Measurements from ENCODE around the gene ZNF827. TPM values are rescaled to one million over a fixed set of nuclear protein-coding genes. Genes with fewer than 3 reads are reported as not detected.
A peak's percentile ranks its signal among the peaks of the same experiment; 100 is the strongest.

Gene ZNF827
- total and polyA plus RNA-seq, 2 of the 13 experiments (the other 11 are each of a cell fraction or from before 2014, with no cell fraction given): 2.8 TPM

DNA sequence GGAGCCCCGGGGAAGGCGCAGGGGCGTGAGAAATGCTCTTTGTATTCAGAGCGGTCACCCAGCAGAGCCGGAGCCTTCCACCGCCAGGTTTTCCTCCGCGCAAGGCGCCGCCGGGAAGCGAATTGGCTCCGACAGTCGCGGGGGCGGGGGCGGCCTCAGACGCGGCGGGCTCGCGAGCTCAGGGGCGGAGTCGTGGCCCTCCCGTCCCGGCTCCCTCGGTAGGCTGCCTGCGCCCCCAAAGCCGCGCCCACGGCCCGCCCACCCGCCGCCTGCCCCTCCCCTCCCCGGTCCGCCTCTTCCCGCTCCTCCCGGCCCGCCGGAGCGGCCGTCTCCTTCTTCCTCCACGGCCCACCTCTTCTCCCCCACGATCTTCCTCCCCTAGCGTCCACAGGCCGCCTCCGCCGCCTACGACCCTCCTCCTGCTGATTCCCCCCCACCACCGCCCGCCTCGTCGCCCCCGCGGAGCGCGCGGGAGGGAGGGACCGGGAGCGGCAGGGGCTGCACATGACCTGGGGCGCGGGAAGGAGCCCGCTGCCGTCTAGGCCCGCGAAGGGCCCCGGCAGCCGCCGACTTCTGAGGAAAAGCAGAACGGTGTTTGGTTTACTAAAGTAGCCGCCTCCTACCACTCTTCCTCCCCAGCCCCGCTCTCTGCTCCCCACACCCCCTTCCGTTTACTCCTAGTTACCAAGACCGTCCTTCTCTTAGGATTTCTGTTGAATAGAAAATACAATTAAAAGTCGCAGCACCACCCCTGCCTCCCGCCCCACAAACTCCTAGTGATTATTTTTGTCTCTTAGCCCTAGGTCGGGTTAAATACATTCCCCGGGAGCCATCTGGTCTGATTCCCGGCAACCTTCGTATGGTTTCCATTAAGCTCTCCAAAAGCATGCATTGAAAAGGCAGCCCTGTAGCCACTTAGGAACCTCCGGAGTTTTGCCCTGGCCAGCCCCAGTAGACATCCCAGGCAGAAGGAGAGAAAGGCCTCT is 205.4 kb downstream of the ZNF827 start (continued):
- TF ChIP-seq, protein P1, sequence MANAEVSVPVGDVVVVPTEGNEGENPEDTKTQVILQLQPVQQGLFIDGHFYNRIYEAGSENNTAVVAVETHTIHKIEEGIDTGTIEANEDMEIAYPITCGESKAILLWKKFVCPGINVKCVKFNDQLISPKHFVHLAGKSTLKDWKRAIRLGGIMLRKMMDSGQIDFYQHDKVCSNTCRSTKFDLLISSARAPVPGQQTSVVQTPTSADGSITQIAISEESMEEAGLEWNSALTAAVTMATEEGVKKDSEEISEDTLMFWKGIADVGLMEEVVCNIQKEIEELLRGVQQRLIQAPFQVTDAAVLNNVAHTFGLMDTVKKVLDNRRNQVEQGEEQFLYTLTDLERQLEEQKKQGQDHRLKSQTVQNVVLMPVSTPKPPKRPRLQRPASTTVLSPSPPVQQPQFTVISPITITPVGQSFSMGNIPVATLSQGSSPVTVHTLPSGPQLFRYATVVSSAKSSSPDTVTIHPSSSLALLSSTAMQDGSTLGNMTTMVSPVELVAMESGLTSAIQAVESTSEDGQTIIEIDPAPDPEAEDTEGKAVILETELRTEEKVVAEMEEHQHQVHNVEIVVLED (CRISPR knock-in tag; IDR thresholded peaks at IDR 0.05; ENCODE audit: borderline replicate concordance): 0 out of 2 replicates have a peak, but pooled peaks have one; percentile 10
- TF ChIP-seq, protein P2, sequence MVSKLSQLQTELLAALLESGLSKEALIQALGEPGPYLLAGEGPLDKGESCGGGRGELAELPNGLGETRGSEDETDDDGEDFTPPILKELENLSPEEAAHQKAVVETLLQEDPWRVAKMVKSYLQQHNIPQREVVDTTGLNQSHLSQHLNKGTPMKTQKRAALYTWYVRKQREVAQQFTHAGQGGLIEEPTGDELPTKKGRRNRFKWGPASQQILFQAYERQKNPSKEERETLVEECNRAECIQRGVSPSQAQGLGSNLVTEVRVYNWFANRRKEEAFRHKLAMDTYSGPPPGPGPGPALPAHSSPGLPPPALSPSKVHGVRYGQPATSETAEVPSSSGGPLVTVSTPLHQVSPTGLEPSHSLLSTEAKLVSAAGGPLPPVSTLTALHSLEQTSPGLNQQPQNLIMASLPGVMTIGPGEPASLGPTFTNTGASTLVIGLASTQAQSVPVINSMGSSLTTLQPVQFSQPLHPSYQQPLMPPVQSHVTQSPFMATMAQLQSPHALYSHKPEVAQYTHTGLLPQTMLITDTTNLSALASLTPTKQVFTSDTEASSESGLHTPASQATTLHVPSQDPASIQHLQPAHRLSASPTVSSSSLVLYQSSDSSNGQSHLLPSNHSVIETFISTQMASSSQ (IDR thresholded peaks at IDR 0.05; ENCODE audit: low read depth): no peak; the same call in 1 of the 2 replicates
- TF ChIP-seq, protein P2 (CRISPR knock-in tag; IDR thresholded peaks at IDR 0.05; ENCODE audit: borderline replicate concordance): no peak; the same call in 1 of the 2 replicates
- TF ChIP-seq MEIS2 (CRISPR knock-in tag; IDR thresholded peaks at IDR 0.05) (no peak), SRSF1 (optimal IDR thresholded peaks at IDR 0.05; ENCODE audit: low read depth, low read length) (peak; percentile 35), ZNF724P (CRISPR knock-in tag; IDR thresholded peaks at IDR 0.05; ENCODE audit: borderline replicate concordance) (no peak), ZSCAN12 (CRISPR knock-in tag; IDR thresholded peaks at IDR 0.05) (no peak), TOE1 (CRISPR knock-in tag; IDR thresholded peaks at IDR 0.05) (no peak), MBNL3 (CRISPR knock-in tag; conservative IDR thresholded peaks at IDR 0.05) (no peak), ZNF777 (CRISPR knock-in tag; IDR thresholded peaks at IDR 0.05) (peak; percentile 93), ZNF564 (CRISPR knock-in tag; IDR thresholded peaks at IDR 0.05) (peak; percentile 22; the same call in 1 of the 2 replicates), KDM3A (CRISPR knock-in tag; IDR thresholded peaks at IDR 0.05; ENCODE audit: low read depth) (no peak), EZH2 (conservative IDR thresholded peaks at IDR 0.05; ENCODE audit: low read depth, low read length) (peak; percentile 58; the same call in 1 of the 2 replicates), ZNF572 (CRISPR knock-in tag; IDR thresholded peaks at IDR 0.05) (no peak), KDM1A (CRISPR knock-in tag; IDR thresholded peaks at IDR 0.05) (no peak), TBX2 (CRISPR knock-in tag; IDR thresholded peaks at IDR 0.05; ENCODE audit: borderline replicate concordance) (peak; percentile 47)
- TF ChIP-seq, protein P3, sequence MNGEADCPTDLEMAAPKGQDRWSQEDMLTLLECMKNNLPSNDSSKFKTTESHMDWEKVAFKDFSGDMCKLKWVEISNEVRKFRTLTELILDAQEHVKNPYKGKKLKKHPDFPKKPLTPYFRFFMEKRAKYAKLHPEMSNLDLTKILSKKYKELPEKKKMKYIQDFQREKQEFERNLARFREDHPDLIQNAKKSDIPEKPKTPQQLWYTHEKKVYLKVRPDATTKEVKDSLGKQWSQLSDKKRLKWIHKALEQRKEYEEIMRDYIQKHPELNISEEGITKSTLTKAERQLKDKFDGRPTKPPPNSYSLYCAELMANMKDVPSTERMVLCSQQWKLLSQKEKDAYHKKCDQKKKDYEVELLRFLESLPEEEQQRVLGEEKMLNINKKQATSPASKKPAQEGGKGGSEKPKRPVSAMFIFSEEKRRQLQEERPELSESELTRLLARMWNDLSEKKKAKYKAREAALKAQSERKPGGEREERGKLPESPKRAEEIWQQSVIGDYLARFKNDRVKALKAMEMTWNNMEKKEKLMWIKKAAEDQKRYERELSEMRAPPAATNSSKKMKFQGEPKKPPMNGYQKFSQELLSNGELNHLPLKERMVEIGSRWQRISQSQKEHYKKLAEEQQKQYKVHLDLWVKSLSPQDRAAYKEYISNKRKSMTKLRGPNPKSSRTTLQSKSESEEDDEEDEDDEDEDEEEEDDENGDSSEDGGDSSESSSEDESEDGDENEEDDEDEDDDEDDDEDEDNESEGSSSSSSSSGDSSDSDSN (CRISPR knock-in tag; IDR thresholded peaks at IDR 0.05): peak; percentile 17; the same call in 1 of the 2 replicates
- TF ChIP-seq, protein P4, sequence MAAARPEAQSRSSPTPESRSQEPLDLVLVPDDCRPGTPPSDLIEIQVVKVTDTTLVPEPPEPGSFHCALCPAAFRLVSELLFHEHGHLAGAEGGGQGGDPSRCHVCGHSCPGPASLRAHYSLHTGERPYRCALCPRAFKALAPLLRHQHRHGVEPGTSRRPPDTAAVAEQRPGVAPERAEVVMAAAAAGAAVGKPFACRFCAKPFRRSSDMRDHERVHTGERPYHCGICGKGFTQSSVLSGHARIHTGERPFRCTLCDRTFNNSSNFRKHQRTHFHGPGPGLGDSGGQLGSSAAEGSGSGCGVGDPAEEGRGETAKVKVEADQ (CRISPR knock-in tag; IDR thresholded peaks at IDR 0.05; ENCODE audit: borderline replicate concordance): no peak

All from HepG2 (cell line).